T-helper 17 cell (primary cell): Measurements from ENCODE around the gene MYO6. TPM values are rescaled to one million over a fixed set of nuclear protein-coding genes. Genes with fewer than 3 reads are reported as not detected.
A peak's percentile ranks its signal among the peaks of the same experiment; 100 is the strongest.

ENCODE experiments used
- ATAC-seq: fragments of 150-1000 bp; cut with Tn5 transposase; 2 replicates; pipeline ENCODE4 v1.10.0; 2021; ENCODE audit warnings: mild to moderate bottlenecking, moderate library complexity
- DNase-seq, 3 donors: peaks; one replicate each; pipeline versions ENCODE4 v3.0.0 to v3.0.0-alpha.2; 2020 to 2021
- H3K9me3 ChIP-seq: one replicate; pipeline ENCODE4 v1.7.0; 2013; ENCODE audit warnings: low read length, mild to moderate bottlenecking; ENCODE audit not compliant: control insufficient read depth, poor library complexity, severe bottlenecking
- H3K27ac Mint-ChIP-seq: one replicate; pipeline ENCODE4 v1.8.0; 2022; ENCODE audit warnings: mild to moderate bottlenecking, moderate library complexity, mixed read lengths
- H3K27me3 Mint-ChIP-seq: one replicate; pipeline ENCODE4 v1.8.0; 2022; ENCODE audit warnings: mixed read lengths
- H3K36me3 Mint-ChIP-seq: one replicate; pipeline ENCODE4 v1.8.0; 2022; ENCODE audit warnings: low read depth, mixed read lengths
- H3K4me1 Mint-ChIP-seq: one replicate; pipeline ENCODE4 v1.8.0; 2022; ENCODE audit warnings: mild to moderate bottlenecking, mixed read lengths
- H3K4me3 Mint-ChIP-seq: one replicate; pipeline ENCODE4 v1.8.0; 2022; ENCODE audit warnings: mild to moderate bottlenecking, moderate library complexity, mixed read lengths
- total RNA-seq, 4 donors: library from RNA in 2 of 4; stranded (reverse) in 2 of 4; gene quantifications; one replicate each; pipeline ENCODE4 v1.2.3 and lab custom pipeline; 2022 to 2026

Gene MYO6
- total RNA-seq, 2 donors from 2014 or later, result 2.5 to 5.5 TPM

DNA sequence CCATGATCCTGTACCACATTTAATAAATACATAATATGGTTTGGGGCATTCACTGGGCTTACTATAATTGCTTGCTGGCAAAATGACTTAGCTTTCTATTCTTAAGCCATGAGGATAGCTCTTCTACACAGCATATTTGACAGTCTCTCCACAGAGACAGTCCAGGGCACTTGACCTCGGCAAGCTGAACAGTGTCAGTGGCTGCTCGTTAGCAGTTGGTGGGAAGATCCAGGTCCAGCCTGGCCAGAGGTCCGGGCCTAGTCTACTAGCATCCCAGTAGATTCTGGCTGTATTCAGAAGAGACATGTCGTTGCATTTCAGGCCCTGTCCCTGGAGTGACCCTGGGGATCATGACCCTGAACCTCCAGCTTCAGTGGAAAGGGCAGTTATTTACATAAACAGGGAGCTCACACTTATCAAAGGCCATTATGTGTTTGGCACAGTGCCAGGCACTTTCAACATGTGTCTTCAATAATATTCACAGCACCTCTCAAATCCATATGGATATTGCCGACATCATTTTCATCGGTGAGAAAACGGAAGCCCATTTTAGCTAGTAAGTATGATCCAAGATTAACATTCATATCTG, 184.4 kb downstream of the MYO6 start:
- H3K9me3 ChIP-seq, result no peaks in the 10 kb centered on the region

DNA sequence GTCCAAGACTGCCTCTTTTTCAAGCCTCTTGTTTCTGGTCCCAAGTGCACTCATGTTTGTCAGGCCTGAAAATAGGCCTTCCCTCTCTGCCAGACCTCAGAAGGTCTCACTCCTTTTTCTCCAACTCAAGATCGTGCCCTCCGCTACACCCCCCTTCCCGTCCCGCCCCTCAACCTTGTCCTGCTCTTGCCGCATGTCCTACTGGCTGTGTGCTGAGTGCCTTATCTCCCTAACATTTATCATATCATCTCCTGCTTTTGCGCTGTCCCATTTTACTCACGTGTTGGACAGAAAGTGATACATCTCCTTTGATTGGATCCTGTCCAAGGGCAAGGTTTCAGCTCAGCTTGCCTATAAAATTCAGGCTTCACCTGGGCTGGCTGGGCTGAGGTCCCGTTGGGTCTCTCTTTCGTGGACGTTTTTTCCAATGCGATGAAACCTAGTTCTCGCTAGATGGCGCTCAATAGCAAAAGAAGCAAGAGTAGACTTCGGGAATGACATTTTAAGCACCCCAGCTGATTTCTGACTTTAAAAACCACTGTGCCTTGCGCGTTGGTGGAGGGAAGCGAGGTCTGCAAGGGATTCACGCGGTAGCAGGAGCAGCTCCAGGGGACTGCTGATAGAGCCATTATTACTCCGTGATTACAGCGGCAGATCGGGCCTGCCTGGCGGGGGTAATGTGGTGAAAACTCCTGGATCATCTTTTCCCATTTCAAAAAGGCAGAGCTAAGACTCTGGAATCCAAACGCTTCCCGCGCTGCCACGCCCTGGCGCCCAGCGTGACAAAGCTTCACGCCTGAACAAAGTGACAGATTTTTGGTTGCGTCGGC, 185.8 kb downstream of the MYO6 start:
- Mint-ChIP-seq H3K4me1 (peaks cover 8% of the 10 kb centered on the region), H3K4me3 (peak overlapping the region; percentile 84), H3K36me3 (peaks cover 4% of the 10 kb centered on the region), H3K27ac (peak overlapping the region; percentile 66), H3K27me3 (peaks cover 37% of the 10 kb centered on the region)
- no peaks in the 10 kb centered on the region for H3K9me3 ChIP-seq
- DNase-seq (no peak), ATAC-seq (peak; percentile 57)

More for the DNA sequence above, 184.4 kb downstream of the MYO6 start:
- H3K4me3 Mint-ChIP-seq, result no peak overlapping the region
- no peak for DNase-seq
- H3K27ac Mint-ChIP-seq, result no peak overlapping the region
- no peak for ATAC-seq
- peaks cover 8% of the 10 kb centered on the region for H3K4me1 Mint-ChIP-seq
- peaks cover 4% of the 10 kb centered on the region for H3K36me3 Mint-ChIP-seq
- peaks cover 37% of the 10 kb centered on the region for H3K27me3 Mint-ChIP-seq

DNA sequence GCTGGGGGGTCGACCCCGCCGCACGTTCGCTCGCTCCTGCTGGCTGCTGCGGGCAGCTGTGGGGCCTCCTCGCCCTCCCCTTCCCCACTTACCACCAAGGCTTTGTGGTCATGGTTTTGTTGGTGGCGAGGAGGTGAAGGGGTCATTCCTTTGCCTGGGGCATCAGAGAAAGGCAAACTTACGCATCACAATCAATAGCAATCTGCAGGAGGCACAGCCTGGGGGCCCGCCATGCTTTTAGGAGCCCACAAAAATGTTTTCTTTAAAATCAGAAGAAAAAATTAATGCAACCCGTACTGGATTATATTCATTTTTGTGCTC, 186.4 kb downstream of the MYO6 start:
- peaks cover 8% of the 10 kb centered on the region for H3K4me1 Mint-ChIP-seq
- H3K9me3 ChIP-seq, result no peaks in the 10 kb centered on the region
- H3K36me3 Mint-ChIP-seq, result peaks cover 4% of the 10 kb centered on the region
- DNase-seq (no peak), ATAC-seq (no peak)
- H3K27ac Mint-ChIP-seq, result no peak overlapping the region
- peak overlapping the region; percentile 49 for H3K4me3 Mint-ChIP-seq
- peaks cover 37% of the 10 kb centered on the region for H3K27me3 Mint-ChIP-seq

DNA sequence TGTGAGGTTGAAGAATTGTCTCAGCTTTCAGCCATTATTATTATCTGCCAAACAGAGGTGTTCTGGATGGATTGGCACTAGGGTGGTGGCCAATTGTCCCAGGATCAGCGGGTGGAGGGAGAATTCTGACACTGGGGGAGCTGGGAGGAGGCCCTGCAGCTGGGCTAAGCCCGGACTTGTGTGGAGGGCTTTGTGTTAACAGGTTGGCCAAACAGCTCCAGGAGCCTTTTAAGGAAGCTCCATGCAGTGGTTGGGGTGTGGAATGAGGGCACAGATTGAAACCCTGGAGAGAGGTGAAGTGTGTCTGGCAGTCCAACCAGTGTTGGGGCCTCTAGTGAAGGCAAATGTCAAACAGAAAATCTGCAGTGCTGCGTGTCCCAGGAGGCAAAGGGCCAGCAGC, 187.6 kb downstream of the MYO6 start:
- H3K4me3 Mint-ChIP-seq, result no peak overlapping the region

DNA sequence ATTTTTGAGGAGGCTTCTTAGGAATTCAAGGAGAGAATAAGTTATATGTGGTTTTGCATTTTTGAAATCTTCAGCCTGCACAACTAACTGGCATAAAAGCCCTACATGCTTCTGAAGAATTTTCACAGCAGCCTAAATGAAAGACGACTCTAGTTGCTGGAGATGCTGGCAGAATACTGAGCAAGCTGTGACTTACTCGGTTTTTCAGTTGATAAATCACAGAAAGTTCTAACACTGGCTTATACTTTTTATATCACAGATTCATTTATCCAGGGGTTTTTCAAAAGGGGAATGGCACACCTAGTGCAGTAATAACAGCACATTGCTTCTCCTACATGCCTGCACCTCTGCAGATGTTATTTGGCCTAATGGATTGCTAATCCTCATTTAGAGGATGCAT, 188.8 kb downstream of the MYO6 start:
- peaks cover 11% of the 10 kb centered on the region for H3K4me1 Mint-ChIP-seq
- no peak overlapping the region for H3K27ac Mint-ChIP-seq
- DNase-seq (no peak), ATAC-seq (no peak)
- H3K9me3 ChIP-seq, result no peaks in the 10 kb centered on the region
- H3K27me3 Mint-ChIP-seq, result peaks cover 44% of the 10 kb centered on the region
- H3K4me3 Mint-ChIP-seq, result no peak overlapping the region
- peaks cover 4% of the 10 kb centered on the region for H3K36me3 Mint-ChIP-seq

More for the DNA sequence above, 187.6 kb downstream of the MYO6 start:
- no peak for ATAC-seq
- no peak overlapping the region for H3K27ac Mint-ChIP-seq
- H3K27me3 Mint-ChIP-seq, result peaks cover 44% of the 10 kb centered on the region
- H3K36me3 Mint-ChIP-seq, result peaks cover 4% of the 10 kb centered on the region
- no peak for DNase-seq
- peaks cover 11% of the 10 kb centered on the region for H3K4me1 Mint-ChIP-seq
- H3K9me3 ChIP-seq, result no peaks in the 10 kb centered on the region

DNA sequence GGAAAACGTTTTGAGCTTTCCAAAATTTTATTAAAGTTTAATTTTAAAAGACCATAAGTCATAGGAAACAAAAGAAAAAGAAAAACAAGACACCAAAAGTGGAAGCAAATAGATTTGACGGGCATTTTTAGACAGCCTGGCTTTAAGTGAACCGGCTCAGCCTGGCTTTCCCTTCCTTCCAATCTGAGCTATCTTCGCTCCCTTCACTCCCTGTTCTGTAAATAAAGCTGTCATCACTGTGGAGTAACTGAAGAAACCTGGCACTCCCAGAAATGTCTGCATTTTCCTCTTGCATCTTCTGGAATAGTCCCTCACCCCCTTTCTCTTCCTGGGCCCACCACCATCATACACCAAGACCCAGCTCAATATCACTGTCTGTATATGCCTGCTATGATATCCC, 191.5 kb downstream of the MYO6 start:
- no peaks in the 10 kb centered on the region for H3K9me3 ChIP-seq
- ATAC-seq (no peak), DNase-seq (no peak)
- Mint-ChIP-seq H3K4me3 (no peak overlapping the region), H3K36me3 (no peaks in the 10 kb centered on the region), H3K4me1 (peaks cover 2% of the 10 kb centered on the region), H3K27ac (no peak overlapping the region), H3K27me3 (peaks cover 44% of the 10 kb centered on the region)

DNA sequence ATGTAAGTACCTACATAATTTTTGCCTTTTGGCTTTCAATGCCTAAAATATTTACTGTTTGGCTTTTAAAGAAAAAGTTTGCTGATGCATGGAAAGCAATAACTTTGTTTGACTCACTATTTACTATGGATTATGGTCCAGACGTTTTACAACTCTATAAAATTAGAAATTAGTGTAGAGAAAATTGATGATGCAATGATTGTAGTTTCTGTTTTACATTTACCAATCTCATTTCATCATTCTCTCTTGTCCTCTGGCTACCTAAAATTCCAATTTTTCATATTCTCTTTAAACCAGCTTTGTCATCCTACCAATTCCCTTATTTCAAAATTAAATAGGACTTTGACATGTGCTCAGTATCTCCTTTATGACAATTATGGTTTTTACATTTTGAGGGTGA, 192.5 kb downstream of the MYO6 start:
- no peak overlapping the region for H3K27ac Mint-ChIP-seq
- ATAC-seq (no peak), DNase-seq (no peak)
- H3K9me3 ChIP-seq, result no peaks in the 10 kb centered on the region
- peaks cover 42% of the 10 kb centered on the region for H3K27me3 Mint-ChIP-seq
- H3K36me3 Mint-ChIP-seq, result no peaks in the 10 kb centered on the region
- peaks cover 2% of the 10 kb centered on the region for H3K4me1 Mint-ChIP-seq
- H3K4me3 Mint-ChIP-seq, result no peak overlapping the region

DNA sequence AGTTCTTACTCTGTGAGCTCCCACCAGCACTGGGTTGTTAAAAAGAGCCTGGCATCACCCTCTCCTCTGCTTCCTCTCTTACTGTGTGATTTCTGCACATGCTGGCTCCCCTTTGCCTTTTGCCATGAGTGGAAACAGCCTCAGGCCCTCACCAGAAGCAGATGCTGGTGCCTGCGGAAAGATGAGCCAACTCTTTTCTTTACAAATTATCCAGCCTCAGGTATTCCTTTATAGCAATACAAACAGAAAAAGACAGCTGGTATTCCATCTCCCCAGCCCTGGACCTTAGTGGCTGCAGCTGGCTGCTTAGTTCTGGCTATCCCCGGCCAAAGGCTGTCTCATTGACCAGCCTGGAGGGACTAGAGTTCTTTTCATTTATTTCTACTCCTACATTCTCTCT, 194.3 kb downstream of the MYO6 start:
- ATAC-seq (no peak), DNase-seq (no peak)
- H3K4me3 Mint-ChIP-seq, result no peak overlapping the region
- H3K27me3 Mint-ChIP-seq, result peaks cover 49% of the 10 kb centered on the region
- peaks cover 2% of the 10 kb centered on the region for H3K4me1 Mint-ChIP-seq
- H3K27ac Mint-ChIP-seq, result no peak overlapping the region
- H3K36me3 Mint-ChIP-seq, result no peaks in the 10 kb centered on the region
- H3K9me3 ChIP-seq, result no peaks in the 10 kb centered on the region

DNA sequence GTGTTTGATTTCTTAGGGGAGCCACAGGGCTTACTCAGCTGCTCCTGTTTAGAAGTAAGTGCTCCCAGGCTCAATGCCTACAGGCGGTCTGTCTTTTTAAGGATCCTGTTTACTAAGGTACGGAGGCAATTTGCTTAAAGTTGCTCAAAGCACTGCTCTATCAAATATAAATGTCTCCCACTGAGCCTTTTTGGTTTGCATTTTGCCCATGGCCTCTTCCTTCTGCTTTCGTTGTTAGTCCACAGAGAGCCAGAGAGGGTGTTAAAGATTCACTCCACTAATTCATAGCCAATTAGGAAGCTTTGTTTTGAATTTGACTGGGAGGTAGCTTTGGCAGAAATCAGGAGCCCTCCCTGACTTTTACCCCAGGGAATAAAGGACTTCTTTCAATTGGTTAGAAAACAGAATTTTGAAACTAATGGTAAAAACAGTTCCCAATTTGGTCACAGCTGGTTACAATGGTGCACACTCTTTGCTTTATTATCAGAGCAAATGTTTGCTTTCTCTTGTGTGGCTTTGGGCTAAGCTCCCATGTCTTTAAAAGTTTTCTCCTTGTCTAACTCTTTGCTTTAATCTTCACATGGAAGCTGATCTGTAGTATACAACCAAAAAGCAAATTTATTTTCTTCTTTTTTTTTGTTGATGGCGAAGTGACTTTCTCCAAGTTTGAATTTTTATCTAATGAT, 197.2 kb downstream of the MYO6 start:
- peaks cover 2% of the 10 kb centered on the region for H3K9me3 ChIP-seq
- H3K36me3 Mint-ChIP-seq, result no peaks in the 10 kb centered on the region
- H3K4me1 Mint-ChIP-seq, result no peaks in the 10 kb centered on the region
- ATAC-seq (no peak), DNase-seq (no peak)
- no peak overlapping the region for H3K27ac Mint-ChIP-seq
- H3K4me3 Mint-ChIP-seq, result no peak overlapping the region
- H3K27me3 Mint-ChIP-seq, result peaks cover 53% of the 10 kb centered on the region

DNA sequence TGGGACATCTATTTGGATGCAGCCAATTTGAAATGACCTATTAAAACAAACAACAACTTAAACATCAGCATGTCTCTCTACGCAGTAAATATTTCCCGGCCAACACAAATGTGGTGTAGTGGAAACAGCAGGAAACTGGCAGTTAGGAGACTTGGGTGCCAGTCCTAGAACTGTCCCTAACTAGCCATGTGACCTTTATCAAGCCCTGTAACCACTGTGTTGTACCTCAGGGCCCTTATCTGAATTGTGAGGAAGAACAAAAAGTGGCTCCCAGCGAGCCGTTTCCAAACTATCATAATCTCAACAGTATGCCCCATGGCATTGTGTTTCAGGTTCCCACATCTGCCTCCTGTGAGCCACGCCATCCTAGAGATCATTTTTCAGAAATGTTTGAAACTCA, 198.9 kb downstream of the MYO6 start:
- ATAC-seq (no peak), DNase-seq (no peak)
- no peak overlapping the region for H3K4me3 Mint-ChIP-seq
- H3K27ac Mint-ChIP-seq, result no peak overlapping the region
- peaks cover 51% of the 10 kb centered on the region for H3K27me3 Mint-ChIP-seq
- H3K36me3 Mint-ChIP-seq, result no peaks in the 10 kb centered on the region
- H3K9me3 ChIP-seq, result peaks cover 2% of the 10 kb centered on the region
- no peaks in the 10 kb centered on the region for H3K4me1 Mint-ChIP-seq

DNA sequence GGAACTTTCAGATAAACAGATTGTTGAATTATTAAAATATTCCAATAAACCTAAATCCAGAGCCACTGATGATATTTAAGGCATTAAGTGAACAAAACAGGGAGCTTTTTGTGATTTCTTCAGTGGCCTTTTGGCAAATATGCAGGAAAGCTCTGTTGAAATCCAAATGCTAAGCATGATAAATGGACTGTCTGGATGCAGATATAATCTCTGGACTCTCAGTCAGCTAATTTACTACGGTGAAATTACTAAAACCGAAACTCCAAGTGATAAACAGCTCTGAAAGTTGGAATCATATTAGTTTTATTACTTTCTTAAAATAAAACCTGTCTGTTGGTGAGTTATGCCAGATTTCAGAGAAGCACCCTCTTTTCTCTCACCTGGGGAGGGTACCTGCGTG, 203.1 kb downstream of the MYO6 start:
- DNase-seq (no peak), ATAC-seq (no peak)
- H3K36me3 Mint-ChIP-seq, result no peaks in the 10 kb centered on the region
- H3K27me3 Mint-ChIP-seq, result peaks cover 18% of the 10 kb centered on the region
- peaks cover 2% of the 10 kb centered on the region for H3K9me3 ChIP-seq
- no peaks in the 10 kb centered on the region for H3K4me1 Mint-ChIP-seq
- H3K27ac Mint-ChIP-seq, result no peak overlapping the region
- no peak overlapping the region for H3K4me3 Mint-ChIP-seq

DNA sequence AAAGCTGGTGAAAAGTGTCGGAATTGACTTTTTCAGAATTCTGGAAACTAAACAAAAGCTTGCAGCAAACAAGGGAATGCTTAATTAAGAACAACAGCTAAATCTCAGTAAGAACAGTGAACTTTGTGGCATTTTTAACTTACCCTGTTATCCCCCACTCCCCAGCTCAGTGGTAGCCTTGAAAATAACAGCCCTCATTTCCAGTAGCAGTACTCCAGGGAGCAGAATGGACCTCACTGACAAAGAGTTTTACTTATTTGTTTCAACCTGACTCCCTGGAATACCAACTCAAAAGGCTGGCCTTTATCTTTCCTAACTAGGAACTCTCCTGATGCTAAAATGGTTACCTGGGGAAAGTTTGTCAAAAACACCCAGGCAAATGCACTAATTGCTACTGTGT, 214.5 kb downstream of the MYO6 start:
- ATAC-seq (no peak), DNase-seq (no peak)
- no peak overlapping the region for H3K4me3 Mint-ChIP-seq
- no peak overlapping the region for H3K27ac Mint-ChIP-seq
- peaks cover 24% of the 10 kb centered on the region for H3K27me3 Mint-ChIP-seq
- H3K9me3 ChIP-seq, result no peaks in the 10 kb centered on the region
- no peaks in the 10 kb centered on the region for H3K36me3 Mint-ChIP-seq
- no peaks in the 10 kb centered on the region for H3K4me1 Mint-ChIP-seq

DNA sequence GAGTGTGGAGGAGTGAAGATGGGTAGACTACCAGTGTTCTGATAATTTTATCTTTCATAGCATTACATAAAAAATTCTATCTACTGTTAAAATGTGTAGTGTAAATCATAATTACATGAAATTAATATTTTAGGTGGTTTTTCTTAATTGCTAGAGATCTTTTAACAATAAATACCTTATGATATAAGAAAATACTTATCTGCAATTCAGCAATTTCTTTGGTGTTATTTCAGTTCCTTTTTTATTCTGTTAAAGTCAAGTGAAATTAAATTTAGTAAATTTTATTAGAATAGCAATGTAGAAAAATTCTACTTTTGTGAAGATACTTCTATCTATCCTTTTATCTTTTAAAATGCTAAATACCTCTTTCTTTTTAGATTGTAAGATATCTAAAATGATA, 219.1 kb downstream of the MYO6 start:
- Mint-ChIP-seq H3K4me1 (no peaks in the 10 kb centered on the region), H3K36me3 (no peaks in the 10 kb centered on the region), H3K27ac (no peak overlapping the region), H3K4me3 (no peak overlapping the region), H3K27me3 (peaks cover 21% of the 10 kb centered on the region)
- DNase-seq, result no peak
- ATAC-seq, result no peak
- no peaks in the 10 kb centered on the region for H3K9me3 ChIP-seq
